GM19397 (cell line): ENCODE measurements around the gene FNDC3B.
"Not testable (repeated sequence)": the region's sequence is repeated elsewhere in the genome, so short reads cannot be mapped to it uniquely, and the experiment has no call there.

Experiments used
- ATAC-seq: cut with Tn5 transposase; IDR thresholded peaks from one replicate; pipeline ENCODE4 v1.9.1; 2021; ENCODE audit warnings: mild to moderate bottlenecking, moderate library complexity; ENCODE audit not compliant: unreplicated experiment

Gene FNDC3B

GRCh38 chr3:172351895-172352466, 312.6 kb downstream of the FNDC3B start:
- ATAC-seq = no peak

GRCh38 chr3:172352786-172353185, 313.4 kb downstream of the FNDC3B start:
- ATAC-seq = no peak

DNA sequence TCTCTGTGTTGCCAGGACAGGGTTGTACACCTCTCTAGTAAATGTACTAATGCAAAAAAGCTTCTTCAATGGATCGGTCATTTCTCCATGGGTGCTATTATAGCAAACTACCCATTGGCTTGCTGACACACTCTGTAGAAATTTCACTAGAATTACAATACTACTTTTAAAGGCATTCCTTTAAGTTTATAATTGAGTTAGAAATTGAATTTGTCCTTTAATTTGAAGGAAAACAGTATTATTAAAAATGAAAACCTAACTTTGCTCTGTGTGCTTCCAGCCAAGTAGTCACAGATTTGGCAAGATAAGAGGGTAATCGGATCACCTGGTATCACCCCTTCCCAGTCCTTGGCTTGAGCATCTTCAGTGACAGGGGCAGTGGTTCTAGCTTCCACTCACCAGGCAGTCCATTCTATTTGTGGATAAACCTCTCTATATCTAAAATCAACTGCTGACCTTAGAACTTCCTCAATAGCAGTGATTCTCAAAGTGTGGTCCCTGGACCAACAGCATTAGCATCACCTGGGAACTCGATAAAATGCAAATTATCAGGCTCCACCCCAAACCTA, 315.6 kb downstream of the FNDC3B start:
- ATAC-seq = no peak

- ATAC-seq = no peak
Observed at GRCh38 chr3:172355836-172356235, 316.5 kb downstream of the FNDC3B start.

DNA sequence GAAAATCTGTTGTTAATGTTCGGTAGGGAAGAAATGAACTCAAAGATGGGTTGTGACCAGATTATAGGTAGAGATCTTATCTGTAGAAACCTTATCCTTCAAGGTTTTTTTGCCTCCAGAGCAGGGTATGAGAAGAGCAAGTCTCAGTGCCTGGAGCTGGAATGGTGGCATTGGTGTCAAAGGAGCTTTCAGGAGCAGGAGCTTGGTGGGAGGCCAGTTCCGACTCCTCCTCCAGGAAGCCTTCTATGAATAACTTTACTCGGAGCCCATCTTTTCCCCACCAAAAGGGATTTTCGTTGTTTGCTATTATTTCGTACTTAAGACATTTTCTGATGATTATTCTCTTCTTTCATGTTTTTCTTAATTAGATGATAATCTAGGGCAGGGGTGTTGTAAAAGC, 317.0 kb downstream of the FNDC3B start:
- ATAC-seq = no peak

DNA sequence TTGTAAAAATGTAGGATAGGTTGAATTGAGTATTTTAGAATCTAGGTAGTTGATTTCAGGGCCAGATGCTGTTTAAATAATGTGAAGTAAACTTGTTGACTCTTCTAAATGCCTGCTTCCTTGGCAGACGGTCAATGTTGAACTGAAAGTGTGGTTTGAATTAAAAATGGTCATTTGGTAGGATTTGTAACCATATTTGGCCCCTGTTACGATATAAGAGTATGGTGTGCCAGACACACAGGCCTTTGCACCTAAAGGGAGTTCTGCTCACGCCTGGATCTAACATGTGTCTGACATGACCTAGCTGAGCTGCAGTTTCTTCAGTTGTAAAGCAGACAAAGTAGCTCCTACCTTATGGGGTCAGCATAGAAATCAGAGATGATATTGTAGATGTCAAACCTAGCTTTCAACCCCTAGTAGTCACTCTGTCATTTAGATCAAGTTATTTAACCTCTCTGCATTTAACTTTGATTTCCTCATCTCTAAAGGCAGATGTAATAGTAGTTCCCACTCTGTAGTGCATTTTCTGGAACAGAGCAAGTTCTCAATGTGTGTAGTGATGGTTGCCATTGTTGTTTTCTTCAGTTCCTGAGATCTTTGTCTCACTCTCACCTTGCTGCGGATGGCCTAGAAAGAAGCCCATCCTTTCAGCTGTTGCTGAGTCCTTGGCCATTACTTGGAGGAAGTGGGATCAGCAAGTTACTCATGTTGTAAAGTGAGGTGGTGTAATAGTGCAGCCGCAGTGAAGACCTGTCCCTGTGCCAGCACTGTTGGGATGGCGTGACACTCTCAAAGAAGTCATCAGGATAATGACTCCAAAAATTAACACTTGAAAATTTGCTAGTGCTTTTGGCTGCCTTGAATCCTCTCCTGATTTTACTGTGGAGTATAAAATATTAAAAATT, 318.7 kb downstream of the FNDC3B start:
- ATAC-seq = no peak

- ATAC-seq = no peak
Observed at GRCh38 chr3:172359231-172359630, 319.9 kb downstream of the FNDC3B start.

- no peak for ATAC-seq
Observed at GRCh38 chr3:172359996-172360395, 320.6 kb downstream of the FNDC3B start.

GRCh38 chr3:172362583-172362982, 323.2 kb downstream of the FNDC3B start:
- no peak for ATAC-seq

GRCh38 chr3:172364374-172365027, 325.1 kb downstream of the FNDC3B start:
- ATAC-seq = no peak

DNA sequence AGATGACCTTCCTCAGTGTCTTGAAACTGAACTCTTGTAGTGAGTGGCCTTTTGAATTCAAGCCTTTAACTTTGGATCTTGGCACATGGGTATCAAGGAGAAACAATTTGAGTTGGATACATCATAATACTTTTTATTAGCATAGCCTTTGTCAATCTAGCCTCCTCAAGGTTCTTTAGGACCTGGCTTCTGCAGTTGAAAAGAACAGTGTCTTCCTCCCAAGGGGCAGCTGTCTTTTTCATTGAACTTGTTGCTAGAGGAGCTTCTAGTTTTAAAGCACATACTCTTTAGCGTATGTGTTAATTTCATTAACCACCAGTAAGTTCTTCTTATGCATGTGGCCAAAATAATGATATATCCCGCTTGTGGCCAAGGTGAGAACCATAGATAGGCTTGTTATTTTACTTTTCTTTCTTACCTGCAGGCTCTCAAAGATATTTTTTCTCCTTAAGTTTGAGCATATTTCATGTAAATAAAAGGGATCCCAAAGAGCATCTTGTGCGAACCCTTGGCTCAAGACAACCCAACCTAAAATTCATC, 325.7 kb downstream of the FNDC3B start:
- no peak for ATAC-seq

DNA sequence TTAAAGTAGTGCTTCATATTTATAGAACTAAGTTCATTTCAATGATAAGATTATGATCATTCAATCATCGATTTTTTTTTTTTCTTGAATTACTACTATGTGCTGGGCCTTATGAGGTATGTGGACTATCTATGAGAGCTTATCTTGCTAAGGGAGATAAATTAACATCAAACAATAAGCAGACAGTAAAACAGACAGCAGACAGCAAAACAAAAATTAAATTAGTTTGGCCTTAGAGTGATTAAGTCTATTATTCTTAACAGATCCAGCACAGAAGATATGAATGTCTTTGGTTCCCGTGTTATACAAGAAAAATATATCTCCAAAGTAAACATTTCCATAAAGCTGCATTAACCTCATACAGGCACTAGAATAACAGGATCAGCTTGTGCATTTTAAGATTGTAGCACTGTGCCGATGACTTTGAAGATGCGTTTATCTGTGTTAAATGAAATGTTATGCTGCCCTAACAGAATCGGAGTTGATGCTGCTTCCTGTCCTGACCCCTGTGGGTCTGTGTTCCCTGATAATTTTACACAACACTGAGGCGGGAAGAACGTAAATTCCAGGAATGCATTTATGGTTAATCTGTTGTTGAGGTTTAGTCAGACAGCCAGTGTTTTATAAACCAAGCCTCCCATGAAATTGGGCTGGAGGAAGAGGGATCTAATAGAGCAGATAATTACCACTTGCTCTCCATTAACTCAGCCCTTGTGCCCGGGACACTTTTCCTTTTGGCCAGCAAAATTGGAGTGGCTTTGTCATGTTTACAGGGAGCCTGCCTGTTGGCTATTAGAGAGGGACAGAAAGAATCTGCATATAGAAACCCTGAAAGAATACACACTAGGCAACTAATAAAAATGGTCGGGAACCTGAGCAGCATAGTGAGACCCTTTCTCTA, 328.1 kb downstream of the FNDC3B start:
- no peak for ATAC-seq

- ATAC-seq = not testable (repeated sequence)
Observed at GRCh38 chr3:172368556-172368955, 329.2 kb downstream of the FNDC3B start.

- no peak for ATAC-seq
Observed at GRCh38 chr3:172369590-172370259, 330.3 kb downstream of the FNDC3B start.

GRCh38 chr3:172370419-172370818, 331.0 kb downstream of the FNDC3B start:
- ATAC-seq = no peak

- ATAC-seq = no peak
Observed at GRCh38 chr3:172371544-172371943, 332.2 kb downstream of the FNDC3B start.

DNA sequence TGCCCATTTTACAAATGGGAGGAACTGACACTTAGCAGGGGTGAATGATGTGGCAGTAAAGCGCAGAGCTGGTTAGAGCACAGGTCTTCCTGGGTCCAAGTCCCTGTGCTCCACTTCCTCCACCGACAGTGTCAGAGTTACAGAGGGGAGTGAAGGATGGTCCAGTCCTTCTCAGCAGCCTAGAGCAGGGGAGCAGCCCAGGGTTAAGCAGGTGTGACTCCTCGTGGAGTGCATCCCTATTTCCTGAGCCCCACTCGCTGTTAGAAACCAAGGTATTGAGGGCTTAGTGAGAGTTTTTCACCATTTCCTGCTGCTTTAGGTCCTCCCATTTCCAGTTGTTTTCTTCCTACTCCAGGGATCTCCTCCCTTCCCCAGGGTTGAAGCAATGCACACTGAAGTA, 333.5 kb downstream of the FNDC3B start:
- ATAC-seq = no peak

DNA sequence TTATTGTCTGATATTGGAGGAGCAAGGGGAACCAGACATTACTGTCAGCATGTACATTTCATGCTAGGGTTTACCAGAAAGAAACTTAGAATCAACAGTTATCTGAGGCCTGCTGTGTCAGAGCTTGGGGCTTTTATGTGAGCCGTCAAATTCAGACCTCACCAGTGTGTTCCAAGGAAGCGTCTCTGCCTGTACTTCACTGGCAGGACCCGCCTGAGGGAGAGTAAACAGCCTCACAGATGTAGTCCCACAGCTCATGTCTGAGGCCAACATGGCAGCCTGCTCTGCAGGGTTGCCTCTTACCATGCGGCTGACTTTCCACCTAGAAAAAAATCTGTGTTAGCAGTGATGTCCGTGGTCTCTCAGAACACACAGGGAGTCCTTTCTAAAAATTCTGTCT, 334.5 kb downstream of the FNDC3B start:
- ATAC-seq = no peak

DNA sequence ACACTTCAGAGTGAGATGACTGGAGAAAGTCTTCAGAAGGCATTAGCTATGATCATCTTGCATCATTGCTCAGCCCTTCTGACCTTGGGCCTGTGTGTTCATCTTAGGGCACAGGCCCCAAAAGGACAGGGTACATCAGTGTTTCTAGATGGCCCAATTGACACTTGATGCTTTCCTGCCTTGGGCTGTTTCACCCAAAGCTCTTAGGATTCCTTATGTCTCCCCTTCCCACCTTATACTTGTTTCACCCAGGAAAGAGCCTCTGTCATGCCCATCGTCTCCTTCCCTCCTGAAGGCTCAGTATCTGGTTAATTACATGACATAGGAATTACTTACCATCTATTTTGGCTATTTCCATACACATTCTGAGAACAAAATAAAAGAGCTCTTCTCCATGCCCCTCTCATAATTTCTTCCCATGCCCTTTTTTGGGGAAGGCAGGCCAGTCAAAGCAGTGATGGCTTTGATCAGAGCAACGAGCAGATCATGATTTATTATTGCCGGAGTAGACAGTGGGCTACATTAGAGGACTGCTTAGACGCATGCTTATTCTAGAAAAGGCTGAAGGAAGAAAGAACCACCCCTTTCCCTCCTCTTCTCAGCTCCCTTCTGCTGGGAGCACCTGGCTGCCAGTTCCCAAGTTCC, 335.9 kb downstream of the FNDC3B start:
- ATAC-seq = no peak
